NCI-H187 (cell line): ENCODE data around the gene SLC39A7.
"Not testable (repeated sequence)": the region's sequence is repeated elsewhere in the genome, so short reads cannot be mapped to it uniquely, and the experiment has no call there.

ENCODE experiments used
- DNase-seq, 2 experiments: peaks; one replicate each; lab custom pipeline; 2025; lab: John Stamatoyannopoulos, UW

Gene SLC39A7

GRCh38 chr6:33205191-33206026 lies 4.7 kb downstream of the SLC39A7 start:
- no peak for DNase-seq

GRCh38 chr6:33206027-33206863 lies 5.6 kb downstream of the SLC39A7 start:
- no peak for DNase-seq

DNA sequence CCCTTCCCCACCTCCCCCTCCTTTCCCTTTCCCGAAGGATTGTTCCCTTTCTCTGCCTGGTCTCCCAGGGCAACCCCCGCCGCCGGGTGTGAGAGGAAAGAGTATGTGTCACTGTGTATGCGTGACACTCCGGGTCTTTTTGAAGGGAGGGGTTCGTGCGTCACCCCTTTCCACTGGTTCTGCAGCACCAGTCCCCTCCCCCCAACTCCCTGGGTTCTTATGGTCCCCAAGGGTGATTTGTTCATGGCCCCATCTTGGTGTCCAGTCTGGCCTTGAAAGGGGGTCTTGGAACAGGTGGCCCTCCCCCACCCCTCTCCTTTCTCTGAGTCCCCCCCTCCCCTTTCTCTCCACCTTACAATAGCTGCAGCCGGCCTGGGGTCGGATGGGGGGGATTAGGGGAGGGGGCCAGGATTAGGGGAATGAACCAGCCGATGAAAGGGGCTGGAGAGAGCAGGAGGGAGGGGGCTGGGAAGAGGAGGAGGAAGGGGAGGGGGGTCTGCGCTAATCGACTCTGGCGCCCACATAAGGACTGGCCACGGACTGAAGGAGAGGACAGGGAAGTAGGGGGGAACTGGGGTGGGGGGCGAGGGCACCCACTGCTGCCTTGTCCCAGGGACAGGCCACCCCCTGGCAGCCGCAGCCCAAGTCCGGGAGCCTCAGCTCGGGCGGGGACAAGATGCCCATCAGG lies 6.3 kb downstream of the SLC39A7 start:
- DNase-seq = no peak

GRCh38 chr6:33207552-33208090 lies 7.0 kb downstream of the SLC39A7 start:
- DNase-seq = no peak

GRCh38 chr6:33208091-33208967 lies 7.7 kb downstream of the SLC39A7 start, which contains the start of gene RING1:
Gene RING1 (plus strand): TSS chr6:33208500. CDS start chr6:33208823, 323 bp downstream.
- peak; percentile 36 to 63 for DNase-seq

DNA sequence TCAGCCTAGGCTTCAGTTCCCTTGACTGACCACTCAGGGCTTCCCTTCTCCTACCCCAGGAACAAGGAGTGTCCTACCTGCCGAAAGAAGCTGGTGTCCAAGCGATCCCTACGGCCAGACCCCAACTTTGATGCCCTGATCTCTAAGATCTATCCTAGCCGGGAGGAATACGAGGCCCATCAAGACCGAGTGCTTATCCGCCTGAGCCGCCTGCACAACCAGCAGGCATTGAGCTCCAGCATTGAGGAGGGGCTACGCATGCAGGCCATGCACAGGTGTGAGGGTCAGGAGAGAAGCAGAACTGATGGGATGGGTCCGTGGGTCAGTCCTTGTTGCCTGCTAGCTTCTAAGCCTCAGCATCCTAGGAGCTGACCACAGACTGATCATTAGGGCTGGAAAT lies 9.2 kb downstream of the SLC39A7 start:
- no peak for DNase-seq

GRCh38 chr6:33211136-33211535 lies 10.5 kb downstream of the SLC39A7 start:
- DNase-seq = no peak

GRCh38 chr6:33211666-33212422 lies 11.2 kb downstream of the SLC39A7 start:
- DNase-seq = no peak

- no peak for DNase-seq
Observed at GRCh38 chr6:33212857-33213165, 12.1 kb downstream of the SLC39A7 start.

DNA sequence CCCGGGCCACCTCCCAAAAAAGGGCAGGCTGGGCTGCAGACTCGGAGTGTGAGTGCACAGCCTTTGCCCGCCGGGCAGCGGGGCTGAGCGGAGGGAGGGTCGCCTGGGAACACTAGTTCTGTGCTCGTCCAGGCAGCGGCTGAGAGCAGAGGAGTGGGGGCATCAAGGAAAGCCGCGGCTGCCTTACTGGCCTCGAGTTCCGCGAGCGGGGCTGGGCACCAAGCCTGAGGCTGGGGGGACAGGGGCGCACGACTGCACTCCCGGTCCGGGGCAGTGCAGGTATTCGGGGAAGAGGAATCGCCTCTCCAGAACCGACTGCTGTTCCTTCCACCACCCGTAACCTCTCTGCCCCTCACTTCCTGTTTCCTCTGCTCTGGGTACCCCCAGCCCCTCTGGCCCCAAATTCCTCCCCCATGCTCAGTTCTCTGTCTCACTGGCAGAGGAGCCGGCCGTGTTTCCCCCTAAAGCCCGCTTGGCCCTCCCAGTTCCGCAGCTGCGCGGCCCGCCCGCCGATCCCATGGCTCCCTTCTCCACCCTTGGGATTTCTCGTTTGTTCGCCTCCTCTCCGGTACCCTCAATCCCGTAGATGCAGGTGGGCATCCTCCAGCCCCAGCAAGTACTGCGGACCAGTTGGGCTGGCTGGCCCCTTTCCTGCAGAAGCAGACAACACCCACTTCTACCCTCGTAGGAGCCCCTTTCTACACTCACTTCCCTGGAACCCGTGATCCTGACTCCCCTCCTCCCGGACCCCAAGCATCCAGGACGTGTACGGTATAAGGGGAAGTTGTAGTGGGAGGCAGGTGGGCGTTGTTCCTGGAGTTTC lies 12.7 kb downstream of the SLC39A7 start:
- DNase-seq = no peak

DNA sequence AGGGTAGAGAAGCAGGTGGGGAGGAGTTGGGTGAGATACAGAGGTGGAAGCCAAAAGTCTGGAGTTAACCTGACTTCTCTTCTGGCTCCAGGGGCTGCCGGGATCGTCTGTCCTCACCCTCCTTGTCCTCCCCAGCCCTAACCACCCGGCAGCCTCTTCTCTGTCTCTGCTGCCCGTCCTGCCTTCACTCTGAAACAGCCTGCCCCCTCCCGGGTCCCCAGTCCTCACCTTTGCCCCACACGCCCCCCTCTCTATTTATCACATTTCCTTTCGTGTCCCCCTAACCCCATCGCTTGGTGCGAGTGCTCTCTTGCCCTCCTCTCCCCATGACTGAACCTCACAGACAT lies 13.3 kb downstream of the SLC39A7 start:
- DNase-seq = no peak

- DNase-seq = no peak
Observed at GRCh38 chr6:33215271-33216116, 14.8 kb downstream of the SLC39A7 start.

DNA sequence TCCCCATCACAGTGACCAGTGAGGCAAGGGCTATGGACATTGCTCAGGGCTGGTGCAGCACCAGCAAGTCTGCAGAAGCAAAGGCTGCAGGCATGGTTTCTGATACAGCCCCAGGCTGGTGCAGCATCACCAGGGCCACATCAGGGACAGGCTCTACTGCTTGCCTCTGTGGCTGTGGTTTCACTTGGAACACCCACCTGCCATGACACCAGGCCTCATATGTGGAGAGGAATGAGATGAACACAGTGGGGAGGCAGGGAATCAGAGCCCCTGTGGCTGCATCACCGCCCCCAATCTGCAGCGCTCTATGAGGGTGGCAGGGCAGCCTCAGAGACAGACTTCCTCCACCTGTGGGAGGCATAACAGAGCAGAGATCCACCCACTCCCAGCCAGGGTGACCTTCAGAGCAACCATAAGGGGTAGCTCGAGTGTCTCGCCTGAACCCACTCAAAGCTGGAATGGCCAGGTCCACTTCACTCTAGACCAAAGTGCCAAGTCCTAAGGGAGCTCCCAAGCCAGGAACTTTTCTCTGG lies 15.5 kb downstream of the SLC39A7 start:
- no peak for DNase-seq

DNA sequence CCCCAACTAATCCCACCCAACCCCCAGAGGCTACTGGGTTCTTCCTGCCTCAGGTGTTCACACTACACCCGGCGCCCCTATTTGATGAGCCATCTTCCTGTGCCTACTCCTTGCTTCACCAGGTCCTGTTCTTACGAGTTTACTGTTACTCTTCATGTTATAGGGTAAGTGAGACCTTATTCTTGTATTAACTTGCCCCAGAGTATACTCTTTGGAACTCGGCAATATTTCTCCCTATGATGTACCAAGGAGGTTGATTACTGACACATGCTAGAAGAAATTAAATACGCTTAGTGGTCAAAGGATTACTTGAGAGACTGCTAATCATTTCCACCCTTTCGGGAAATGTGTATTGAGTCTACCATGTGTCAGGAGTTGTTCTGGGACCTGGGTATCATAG lies 16.6 kb downstream of the SLC39A7 start:
- no peak for DNase-seq

DNA sequence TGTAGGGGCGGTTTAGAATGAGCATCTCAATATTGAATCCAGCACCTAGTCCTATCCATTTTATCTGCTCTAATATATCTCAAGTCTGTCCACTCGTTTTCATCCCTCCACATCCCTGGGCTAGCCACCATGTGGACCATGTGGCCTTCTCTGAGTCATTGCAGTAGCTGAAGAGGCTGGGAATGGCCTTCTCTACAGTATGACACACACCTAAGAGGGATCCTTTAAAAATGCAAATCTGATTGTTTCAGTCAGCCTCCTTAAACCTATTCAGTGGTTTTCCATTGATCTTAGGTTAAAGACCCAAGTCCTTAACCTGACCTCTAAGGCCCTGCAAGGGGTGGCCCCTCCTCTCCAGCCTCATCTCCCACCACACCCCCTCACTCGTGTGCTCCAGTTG lies 17.0 kb downstream of the SLC39A7 start:
- DNase-seq = no peak

GRCh38 chr6:33226503-33227120 lies 25.9 kb downstream of the SLC39A7 start:
- not testable (repeated sequence) for DNase-seq

DNA sequence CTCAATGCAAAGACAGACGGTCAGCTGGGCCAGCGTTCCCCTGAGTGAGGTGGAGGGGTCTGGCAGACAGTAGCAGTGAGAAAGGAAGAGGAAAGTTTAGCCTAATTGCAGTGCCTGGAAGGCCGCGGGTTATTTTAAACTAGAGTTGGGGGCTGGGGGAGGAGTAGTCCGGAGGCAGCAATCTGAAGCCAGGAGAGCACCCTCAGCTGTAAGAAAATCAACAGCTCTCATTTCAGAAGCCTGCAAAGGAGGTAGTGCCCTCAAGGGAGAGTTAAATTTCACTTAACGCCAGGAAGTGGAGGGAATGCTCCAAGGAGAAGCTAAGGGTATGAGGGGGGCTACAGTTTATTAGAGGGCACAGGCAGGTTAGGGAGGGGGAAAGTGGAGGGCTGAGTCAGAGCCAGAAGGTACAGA lies 34.6 kb downstream of the SLC39A7 start:
- no peak for DNase-seq

GRCh38 chr6:33236328-33236727 lies 35.7 kb downstream of the SLC39A7 start:
- DNase-seq = no peak
